HG03469 (cell line): Measurements from ENCODE around the gene RBBP8NL.

Experiments
- ATAC-seq: cut with Tn5 transposase; IDR thresholded peaks from one replicate; pipeline ENCODE4 v1.9.1; 2021; ENCODE audit warnings: mild to moderate bottlenecking, moderate library complexity, moderate number of reproducible peaks; ENCODE audit not compliant: unreplicated experiment

RBBP8NL gene

DNA sequence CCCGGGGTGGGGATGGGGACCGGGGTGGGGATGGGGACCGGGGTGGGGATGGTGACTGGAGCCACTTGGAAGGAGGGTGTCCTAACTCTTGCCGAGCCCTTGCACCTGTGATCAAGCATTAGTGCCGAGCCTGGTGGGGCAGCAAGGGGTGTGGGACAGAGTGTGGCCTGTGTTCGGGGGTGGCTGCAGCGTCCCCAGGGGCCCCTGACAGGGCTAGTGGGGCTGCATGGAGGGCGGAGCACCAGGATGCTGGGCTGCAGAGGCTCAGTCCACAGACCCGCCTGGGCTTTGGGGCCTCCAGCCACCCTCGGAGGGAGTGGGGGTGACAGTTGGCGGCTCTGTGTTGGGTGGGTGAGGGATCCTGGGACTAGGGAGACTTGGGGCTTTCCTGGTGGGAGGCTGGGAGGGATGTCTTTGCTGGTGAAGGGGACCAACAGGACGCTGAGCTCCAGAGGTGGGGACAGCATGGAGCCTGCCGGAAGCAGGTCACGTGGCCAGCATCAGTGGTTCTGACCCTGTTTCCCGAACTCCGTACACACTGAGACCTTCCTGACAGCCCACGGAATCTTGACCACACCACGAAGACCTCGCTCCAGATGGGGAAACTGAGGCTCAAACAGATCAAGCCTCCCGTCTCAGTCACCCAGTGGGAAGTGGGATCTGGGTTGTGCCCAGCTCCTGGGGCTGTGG, 4.6 kb downstream of the RBBP8NL start:
- ATAC-seq = no peak

GRCh38 chr20:62421716-62421990, 5.7 kb downstream of the RBBP8NL start:
- ATAC-seq = no peak

DNA sequence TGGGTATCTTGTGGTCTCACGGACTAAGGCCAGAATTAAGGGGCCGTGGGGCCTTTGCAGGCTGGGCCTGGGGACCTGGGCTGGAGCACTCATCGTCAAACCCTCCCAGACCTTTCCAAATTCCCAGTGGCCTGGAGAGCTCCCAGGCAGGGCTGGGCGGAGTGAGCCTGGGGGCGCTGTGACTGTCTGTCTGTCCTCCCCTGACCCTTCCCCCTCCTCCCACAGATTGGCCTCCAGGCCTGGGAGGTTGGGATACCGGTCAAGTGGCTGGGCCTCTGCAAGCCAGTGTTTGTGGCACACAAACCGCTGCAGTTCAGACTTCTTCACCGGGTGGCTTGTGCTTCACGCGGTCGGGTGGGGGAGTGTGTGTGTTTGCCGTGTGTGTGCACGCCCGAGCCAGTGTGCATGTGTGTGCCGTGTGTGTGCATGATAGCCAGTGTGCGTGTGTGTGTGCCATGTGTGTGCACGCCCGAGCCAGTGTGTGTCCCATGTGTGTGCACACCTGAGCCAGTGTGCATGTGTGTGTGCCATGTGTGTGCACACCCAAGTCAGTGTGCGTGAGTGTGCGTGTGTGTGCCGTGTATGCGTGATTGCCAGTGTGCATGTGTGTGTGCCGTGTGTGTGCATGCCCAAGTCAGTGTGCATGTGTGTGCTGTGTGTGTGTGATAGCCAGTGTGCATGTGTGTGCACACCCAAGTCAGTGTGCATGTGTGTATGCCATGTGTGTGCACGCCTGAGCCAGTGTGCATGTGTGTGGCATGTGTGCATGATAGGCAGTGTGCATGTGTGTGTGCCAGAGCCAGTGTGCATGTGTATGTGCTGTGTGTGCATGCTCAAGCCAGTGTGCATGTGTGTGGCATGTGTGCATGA, 6.3 kb downstream of the RBBP8NL start:
- no peak for ATAC-seq

DNA sequence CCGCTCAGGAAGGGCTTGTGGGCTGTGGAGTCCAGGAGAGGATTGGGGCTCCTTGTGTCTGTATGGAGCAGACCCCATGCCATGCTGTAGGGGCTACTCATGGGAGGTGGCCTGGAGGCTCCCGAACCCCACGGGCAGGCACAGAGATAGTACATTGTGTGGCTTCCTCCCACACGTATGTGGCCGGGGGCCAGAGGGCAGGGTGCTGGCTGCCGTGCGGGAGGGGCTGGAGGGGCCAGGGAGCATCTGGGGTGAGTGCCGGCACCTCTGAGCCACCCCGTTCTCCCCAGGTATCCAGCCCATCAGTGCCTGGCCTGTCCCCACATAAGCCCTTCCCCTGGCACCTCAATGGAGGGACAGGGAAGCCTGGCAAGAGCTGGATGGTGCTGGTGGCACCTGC, 7.6 kb downstream of the RBBP8NL start:
- no peak for ATAC-seq

DNA sequence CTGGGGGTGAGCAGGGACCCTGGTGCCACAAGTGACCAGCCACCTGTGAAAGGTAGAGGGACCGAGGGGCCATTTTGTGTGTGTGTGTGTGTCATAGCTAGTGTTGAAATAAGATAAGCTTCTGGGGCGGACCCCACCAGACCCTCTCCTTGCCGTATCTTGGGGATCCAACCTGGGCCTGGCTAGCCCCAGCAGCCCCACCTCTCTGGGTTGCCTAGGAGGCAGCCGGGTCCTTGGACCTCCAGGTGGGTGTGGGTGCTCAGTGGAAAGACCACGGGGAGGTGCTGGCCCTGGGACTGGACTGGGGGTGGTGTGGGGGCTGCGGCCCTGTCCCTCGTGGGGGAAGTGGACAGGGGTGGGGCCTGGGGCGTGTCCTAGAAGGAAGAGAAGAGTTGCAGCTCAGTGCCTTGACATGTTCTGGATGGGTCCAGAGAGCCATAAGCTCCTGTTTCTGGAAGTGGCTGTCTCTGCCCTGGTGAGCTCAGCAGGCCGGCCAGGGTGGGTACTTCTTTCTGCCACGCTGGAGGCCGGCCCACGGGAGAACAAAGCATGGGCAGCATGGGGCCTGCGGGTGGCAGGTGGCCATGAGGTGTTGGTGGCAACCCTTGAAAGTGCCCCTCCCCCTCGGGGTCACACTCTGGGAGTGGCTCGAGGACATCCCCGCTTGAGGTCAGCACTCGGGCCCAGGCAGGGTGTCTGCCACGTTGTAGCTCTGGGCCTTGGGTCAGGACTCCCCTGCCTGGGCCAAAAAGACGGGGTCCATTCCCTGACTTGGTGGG, 8.4 kb downstream of the RBBP8NL start:
- no peak for ATAC-seq

DNA sequence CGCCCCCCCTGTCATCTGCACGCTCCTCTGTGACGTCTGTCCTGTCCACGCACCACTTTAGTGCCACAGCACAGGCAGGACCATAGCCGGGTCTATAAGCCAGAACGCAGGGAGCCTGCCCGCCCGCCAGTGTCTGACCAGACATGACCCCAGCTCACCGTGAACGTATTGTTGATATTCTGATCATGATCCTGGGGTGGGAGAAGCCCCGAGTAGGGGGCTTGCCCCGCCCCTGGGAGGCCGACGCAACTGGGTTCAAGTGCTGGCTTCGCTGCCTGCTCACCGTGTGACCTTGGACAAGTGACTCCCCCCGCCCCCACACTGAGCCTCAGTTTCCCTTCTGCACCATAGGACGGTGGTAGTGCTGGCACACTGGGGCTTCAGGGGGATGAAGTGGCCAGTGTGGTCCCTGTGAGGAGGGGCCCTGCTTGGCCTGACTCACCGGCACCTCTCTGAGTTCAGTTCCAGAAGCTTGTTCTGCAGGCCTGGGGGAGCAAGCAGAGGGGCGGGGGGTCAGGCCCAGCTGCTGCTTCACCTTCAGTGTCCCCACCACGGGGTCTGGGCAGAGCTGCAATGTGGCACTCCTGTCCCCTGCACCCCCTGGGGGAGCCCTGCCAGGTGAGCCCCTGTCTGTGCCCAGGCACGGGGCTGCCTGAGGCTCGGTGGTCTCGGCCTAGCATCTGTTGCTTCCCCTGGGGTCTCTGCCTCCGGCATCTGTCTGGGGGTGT, 9.2 kb downstream of the RBBP8NL start:
- ATAC-seq = no peak

DNA sequence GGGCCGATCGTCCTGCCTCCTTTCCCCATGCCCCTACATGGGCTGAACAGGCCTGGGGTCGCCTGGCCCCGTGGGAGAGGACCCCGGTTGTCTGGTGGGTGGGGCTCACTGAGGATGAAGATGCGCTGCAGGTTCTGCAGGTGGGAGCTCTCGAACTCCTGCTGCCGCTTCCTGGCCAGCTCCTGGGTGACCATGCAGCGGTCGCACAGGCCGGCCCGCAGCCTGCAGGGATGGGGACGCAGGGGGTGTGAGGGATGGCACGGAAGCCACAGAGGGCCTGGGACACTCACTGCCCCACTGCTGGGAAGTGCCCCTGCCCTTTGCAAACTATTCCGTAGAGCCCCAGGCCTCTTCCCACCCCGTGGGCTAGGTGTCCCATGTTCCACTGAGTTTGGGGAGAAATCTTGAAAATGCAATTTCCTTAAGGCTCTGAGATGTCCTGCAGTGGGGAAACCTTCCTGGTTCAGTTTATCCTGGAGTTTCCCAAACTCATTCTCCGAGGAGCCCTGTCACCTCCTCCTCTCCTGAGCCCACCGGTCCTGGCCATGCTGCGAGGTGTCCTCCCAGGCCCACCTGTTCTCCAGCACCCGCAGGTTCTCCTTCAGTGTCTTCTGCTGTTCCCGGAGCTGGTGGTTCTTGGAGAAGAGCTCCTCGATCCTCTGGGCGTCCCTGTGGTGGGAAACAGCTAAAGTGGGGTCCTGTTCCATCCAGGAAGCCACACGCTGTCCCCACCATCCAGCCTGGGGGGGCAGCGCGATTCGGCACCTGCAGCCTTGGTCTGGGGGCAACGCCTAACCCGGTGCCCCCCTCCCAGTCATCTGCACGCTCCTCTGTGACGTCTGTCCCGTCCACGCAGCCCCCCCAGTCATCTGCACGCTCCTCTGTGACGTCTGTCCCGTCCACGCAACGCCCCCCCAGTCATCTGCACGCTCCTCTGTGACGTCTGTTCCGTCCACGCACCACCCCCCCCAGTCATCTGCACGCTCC, 10.4 kb downstream of the RBBP8NL start:
- no peak for ATAC-seq

DNA sequence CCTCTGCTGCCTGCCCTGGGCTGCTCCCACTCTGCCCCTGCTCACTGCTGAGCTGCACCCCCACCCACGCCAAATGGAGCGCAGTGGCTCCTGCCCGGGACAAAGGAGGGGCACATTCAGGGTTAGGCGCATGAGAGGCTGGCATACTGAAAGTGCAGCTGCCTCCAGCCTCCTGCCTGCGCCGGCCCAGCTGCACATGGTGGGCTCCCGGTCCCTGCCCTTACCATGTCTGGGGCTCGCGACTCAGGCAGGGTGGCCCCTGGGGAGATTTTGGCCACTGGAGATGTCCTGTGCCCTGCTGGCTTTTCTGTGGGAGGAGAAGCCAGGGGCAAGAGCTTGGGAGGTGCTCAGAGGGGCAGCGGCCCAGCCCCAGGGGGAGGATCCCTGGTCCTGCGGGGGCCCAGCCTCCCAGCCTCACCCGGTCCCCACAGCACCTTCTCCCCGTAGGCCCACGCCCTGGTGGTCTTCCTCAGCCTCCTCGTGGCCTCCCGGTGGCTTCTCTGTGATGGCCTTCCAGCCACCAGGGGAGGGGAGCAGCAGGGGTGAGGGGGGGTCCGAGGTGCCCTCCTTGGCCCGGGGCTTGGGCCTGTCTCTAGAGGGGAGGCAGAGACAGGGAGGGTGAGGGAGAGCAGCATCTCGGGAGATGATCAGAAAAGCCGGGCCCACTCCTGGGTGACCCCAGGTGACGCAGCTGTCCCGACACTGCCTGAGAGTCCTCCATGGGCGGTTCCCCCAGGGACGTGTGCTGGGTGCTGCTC, 11.8 kb downstream of the RBBP8NL start:
- no peak for ATAC-seq

- ATAC-seq = no peak
Measured at GRCh38 chr20:62413896-62414481, 13.3 kb downstream of the RBBP8NL start.

GRCh38 chr20:62413025-62413570, 14.2 kb downstream of the RBBP8NL start:
- ATAC-seq = no peak

- ATAC-seq = no peak
Measured at GRCh38 chr20:62412194-62413024, 14.9 kb downstream of the RBBP8NL start.

- ATAC-seq = no peak
Measured at GRCh38 chr20:62411479-62412193, 15.7 kb downstream of the RBBP8NL start.

DNA sequence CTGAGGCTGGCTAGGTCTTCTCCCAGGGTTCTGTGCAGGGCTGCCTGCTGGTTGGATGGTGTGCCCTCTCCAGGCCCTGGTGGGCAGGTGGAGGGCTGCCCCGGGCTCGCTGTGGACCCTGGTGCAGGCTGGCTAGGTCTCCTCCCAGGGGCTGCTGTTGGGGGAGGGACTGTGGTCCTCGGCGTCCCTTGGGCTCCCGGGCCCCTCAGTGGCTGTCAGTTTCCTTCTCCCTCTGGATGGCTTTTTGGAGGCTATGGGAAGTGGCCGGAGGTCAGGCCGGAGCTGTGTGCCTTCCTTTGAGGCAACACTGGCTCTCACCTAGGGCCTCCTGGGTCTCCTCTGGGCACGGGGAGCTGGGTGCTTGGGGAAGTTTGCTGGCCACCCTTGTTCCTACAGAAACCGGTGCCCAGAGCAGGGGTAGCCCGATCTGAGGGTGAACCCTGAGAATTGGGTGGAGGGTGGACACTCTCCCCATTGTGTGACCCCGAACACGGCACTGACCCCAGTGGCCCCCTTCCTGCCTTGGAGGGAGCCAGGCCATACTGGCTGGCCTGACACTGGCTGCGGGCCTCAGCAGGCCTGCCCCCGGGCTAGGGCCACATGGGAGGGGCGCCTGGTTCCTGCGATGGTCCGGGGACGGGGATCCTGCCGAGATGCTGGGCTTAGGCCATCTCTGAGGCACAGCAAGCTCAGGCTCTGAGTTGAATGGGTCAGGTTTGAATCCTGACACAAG, 16.4 kb downstream of the RBBP8NL start:
- ATAC-seq = no peak

DNA sequence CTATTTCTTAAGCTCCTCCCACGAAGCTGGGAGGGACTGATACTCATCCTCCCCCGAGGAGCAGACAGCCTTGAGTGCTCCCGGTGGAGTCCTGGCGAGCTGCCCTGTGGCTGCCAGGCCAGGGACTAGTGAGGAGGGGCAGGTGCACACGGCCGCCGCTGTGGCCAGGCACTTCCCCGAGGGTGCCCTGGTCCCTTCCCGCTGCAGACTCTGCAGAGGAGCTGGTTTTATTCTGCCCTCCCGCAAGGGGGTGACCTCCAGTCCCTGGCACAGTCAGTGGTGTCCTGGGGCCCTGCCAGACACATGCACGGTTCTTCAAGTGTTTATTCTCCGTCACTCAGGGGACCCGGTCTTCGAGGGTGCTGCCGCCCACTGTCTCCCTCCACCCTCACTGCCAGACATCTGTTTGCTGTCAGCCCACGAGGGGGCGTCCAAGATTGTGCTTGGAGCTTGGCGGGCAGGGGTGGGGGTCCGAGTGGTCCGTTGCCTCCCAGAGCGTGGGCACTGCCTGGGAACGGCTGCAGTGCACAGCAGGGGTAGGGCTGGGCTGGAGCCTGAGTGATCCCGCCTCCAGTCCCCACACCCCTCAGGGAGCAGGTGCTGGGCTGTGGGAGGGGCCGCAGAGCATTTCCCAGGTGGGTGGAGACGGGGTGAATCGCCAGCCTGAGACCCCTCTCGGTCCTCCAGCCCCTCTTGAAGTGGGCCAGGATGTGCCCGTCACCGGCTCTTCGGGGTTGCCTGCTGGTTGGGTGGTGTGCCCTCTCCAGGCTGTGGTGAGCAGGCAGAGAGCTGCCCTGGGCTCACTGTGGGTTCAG, 17.2 kb downstream of the RBBP8NL start:
- ATAC-seq = no peak

DNA sequence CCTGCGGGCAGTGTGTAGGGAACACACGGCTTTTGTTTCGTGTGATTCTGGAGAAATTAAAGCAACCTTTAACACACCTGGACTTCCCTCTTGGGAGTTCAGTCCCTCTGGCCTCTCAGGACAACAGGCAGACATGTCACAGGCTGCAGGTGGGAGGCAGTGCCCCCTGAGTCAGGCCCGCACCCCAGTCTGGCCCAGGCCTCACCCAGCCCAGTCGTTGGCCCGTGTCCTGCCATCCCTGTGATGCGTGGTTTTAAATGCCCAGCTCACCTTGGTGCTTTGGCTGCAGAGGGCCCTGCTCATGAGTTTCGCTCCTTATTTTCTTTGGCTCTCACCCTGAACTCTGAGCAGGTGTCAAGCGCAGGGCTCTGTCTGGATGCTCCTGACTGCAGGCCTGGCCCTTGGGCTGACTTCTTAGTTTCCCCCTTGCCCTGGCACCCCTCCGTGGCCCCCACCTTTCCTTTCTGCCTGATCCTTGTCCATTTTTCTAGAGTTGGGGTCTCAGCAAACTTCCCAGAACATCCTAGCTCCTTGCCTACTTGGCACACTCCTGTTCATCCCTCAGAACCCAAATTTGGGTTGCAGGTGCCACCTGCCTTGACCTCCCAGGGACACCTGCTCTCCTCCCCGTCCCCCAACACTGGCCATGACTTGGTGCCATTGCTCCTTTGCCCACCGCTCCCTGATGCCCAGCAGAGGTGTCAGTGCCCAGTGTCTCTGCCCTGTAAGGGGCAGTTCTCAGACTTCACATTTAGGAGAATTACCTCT, 18.1 kb downstream of the RBBP8NL start:
- no peak for ATAC-seq
